H1 (cell line): ENCODE results near the gene NRXN2. TPM values are rescaled to one million over a fixed set of nuclear protein-coding genes. Genes with fewer than 3 reads are reported as not detected.

Experiments used
- CTCF ChIA-PET: fragments of 300-600 bp; sonication (Branson Sonifier 250); formaldehyde crosslinking; loops from one replicate; lab custom pipeline; 2021; ENCODE audit not compliant: partially characterized antibody; lab: Charles Lee
- POLR2A ChIA-PET: fragments of 300-600 bp; sonication (Branson Sonifier 250); formaldehyde crosslinking; loops from one replicate; lab custom pipeline; 2021; ENCODE audit warnings: inconsistent platforms; ENCODE audit not compliant: partially characterized antibody; lab: Charles Lee
- DNase-seq, 2 experiments: peaks; one replicate each; pipeline versions ENCODE4 v3.0.0 to v3.0.0-alpha.2; 2010 to 2022; ENCODE audit warnings: low spot score in 2 of 2, low read depth in 1 of 2, mixed read lengths in 1 of 2
- FAIRE-seq: peaks from 2 replicates; lab custom pipeline; 2011; peaks lifted over from hg19 to GRCh38; lab: Jason Lieb, UNC
- H2AFZ ChIP-seq: 2 replicates; pipeline ENCODE4 v1.8.1; 2012; ENCODE audit warnings: low read length, inconsistent platforms
- H2AK5ac ChIP-seq: 2 replicates; pipeline ENCODE4 v1.6.1; 2013; ENCODE audit warnings: low read depth, low read length
- H2BK120ac ChIP-seq: replicated peaks from 2 replicates; pipeline ENCODE3; 2013; ENCODE audit warnings: low read depth, low read length, inconsistent platforms
- H2BK12ac ChIP-seq: 2 replicates; pipeline ENCODE4 v1.6.1; 2013; ENCODE audit warnings: low read depth, low read length
- H2BK15ac ChIP-seq: 2 replicates; pipeline ENCODE4 v1.6.1; 2013; ENCODE audit warnings: low read length
- H2BK20ac ChIP-seq: 2 replicates; pipeline ENCODE4 v1.6.1; 2013; ENCODE audit warnings: low read length
- H2BK5ac ChIP-seq: 2 replicates; pipeline ENCODE4 v1.6.1; 2013; ENCODE audit warnings: low read depth, low read length
- H3K14ac ChIP-seq: 2 replicates; pipeline ENCODE4 v1.6.1; 2013; ENCODE audit warnings: inconsistent platforms; ENCODE audit not compliant: insufficient read length
- H3K18ac ChIP-seq: 2 replicates; pipeline ENCODE4 v1.6.1; 2013; ENCODE audit warnings: low read length; ENCODE audit errors: extremely low read depth
- H3K23ac ChIP-seq: 2 replicates; pipeline ENCODE4 v1.6.1; 2013; ENCODE audit warnings: inconsistent platforms; ENCODE audit not compliant: insufficient read length
- H3K23me2 ChIP-seq: 2 replicates; pipeline ENCODE4 v1.6.1; 2013; ENCODE audit warnings: low read depth, low read length
- H3K27ac ChIP-seq: 2 replicates; pipeline ENCODE4 v1.6.1; 2011; ENCODE audit warnings: low read depth, low read length, inconsistent platforms
- H3K27me3 ChIP-seq, 4 experiments: replicated peaks in 1 of 4; 1 replicate in 1 of 4; 2 replicates in 3 of 4; pipeline versions ENCODE4 v1.6.1 to v1.8.1; 2011 to 2013; ENCODE audit warnings: low read length in 3 of 4, mild to moderate bottlenecking in 3 of 4, inconsistent platforms in 2 of 4, mixed read lengths in 2 of 4, moderate library complexity in 1 of 4; ENCODE audit not compliant: control insufficient read depth in 3 of 4, insufficient read depth in 3 of 4; ENCODE audit errors: extremely low read depth in 1 of 4
- H3K36me3 ChIP-seq, 4 experiments: 2 replicates each; pipeline versions ENCODE4 v1.6.1 to v1.8.1; 2011 to 2013; ENCODE audit warnings: mild to moderate bottlenecking in 4 of 4, low read length in 3 of 4, moderate library complexity in 2 of 4, control low read depth in 1 of 4, inconsistent platforms in 1 of 4; ENCODE audit not compliant: insufficient read depth in 4 of 4, control insufficient read depth in 2 of 4
- H3K4ac ChIP-seq: replicated peaks from 2 replicates; pipeline ENCODE3; 2013; ENCODE audit warnings: low read length, low read depth, mixed read lengths, inconsistent platforms; ENCODE audit not compliant: insufficient read length
- H3K4me1 ChIP-seq, 4 experiments: replicated peaks in 1 of 4; 1 replicate in 1 of 4; 2 replicates in 3 of 4; pipeline versions ENCODE4 v1.6.1 to v1.8.1; 2011 to 2013; ENCODE audit warnings: low read length in 3 of 4, inconsistent platforms in 2 of 4, mixed read lengths in 1 of 4; ENCODE audit not compliant: insufficient read depth in 4 of 4, control insufficient read depth in 3 of 4
- H3K4me2 ChIP-seq, 2 experiments: 2 replicates each; pipeline versions ENCODE4 v1.6.1 to v1.8.1; 2011 to 2013; ENCODE audit warnings: low read depth in 2 of 2, low read length in 2 of 2, control low read depth in 1 of 2, inconsistent platforms in 1 of 2, mild to moderate bottlenecking in 1 of 2; ENCODE audit not compliant: insufficient read depth in 1 of 2
- H3K4me3 ChIP-seq, 4 experiments: fragments of 200-600, 300-600 bp in 1 of 4; sonication (generic), shearing (Covaris generic), sonication (Bioruptor Twin) in 1 of 4; 2 replicates each; pipeline versions ENCODE4 v1.5.1 to v1.8.1; 2011 to 2016; ENCODE audit warnings: low read length in 4 of 4, low read depth in 3 of 4, control low read depth in 2 of 4, inconsistent platforms in 2 of 4, mild to moderate bottlenecking in 2 of 4, mixed read lengths in 1 of 4, moderate library complexity in 1 of 4; ENCODE audit not compliant: insufficient read depth in 2 of 4; ENCODE audit errors: extremely low read depth in 1 of 4
- H3K56ac ChIP-seq: replicated peaks from 2 replicates; pipeline ENCODE3; 2013; ENCODE audit warnings: low read depth, mild to moderate bottlenecking, mixed read lengths, low read length, inconsistent platforms; ENCODE audit not compliant: insufficient read length
- H3K79me1 ChIP-seq: 2 replicates; pipeline ENCODE4 v1.6.1; 2013; ENCODE audit warnings: low read depth, low read length, control low read depth
- H3K79me2 ChIP-seq, 2 experiments: 2 replicates each; pipeline versions ENCODE4 v1.6.1 to v1.8.1; 2012 to 2013; ENCODE audit warnings: low read length in 2 of 2, mild to moderate bottlenecking in 2 of 2, inconsistent platforms in 1 of 2; ENCODE audit not compliant: insufficient read depth in 2 of 2, control insufficient read depth in 1 of 2
- H3K9ac ChIP-seq, 4 experiments: replicated peaks in 1 of 4; 1 replicate in 1 of 4; 2 replicates in 3 of 4; pipeline versions ENCODE4 v1.6.1 to v1.8.1; 2011 to 2013; ENCODE audit warnings: low read depth in 3 of 4, low read length in 3 of 4, control low read depth in 2 of 4, mild to moderate bottlenecking in 2 of 4, moderate library complexity in 2 of 4, inconsistent platforms in 1 of 4; ENCODE audit errors: extremely low read depth in 1 of 4
- H3K9me3 ChIP-seq, 2 experiments: 2 replicates each; pipeline versions ENCODE4 v1.6.1 to v1.8.1; 2012 to 2013; ENCODE audit warnings: mild to moderate bottlenecking in 2 of 2, moderate library complexity in 2 of 2, control low read depth in 1 of 2, inconsistent platforms in 1 of 2, low read depth in 1 of 2, low read length in 1 of 2, mixed read lengths in 1 of 2; ENCODE audit not compliant: insufficient read depth in 2 of 2
- H4K20me1 ChIP-seq, 2 experiments: replicated peaks in 1 of 2; 2 replicates each; pipeline versions ENCODE3 to v1.8.1; 2011 to 2013; ENCODE audit warnings: inconsistent platforms in 2 of 2, low read length in 2 of 2, mild to moderate bottlenecking in 1 of 2; ENCODE audit not compliant: insufficient read depth in 2 of 2, control insufficient read depth in 1 of 2
- H4K5ac ChIP-seq: 2 replicates; pipeline ENCODE4 v1.6.1; 2013; ENCODE audit warnings: low read length, low read depth, mixed read lengths, inconsistent platforms; ENCODE audit not compliant: insufficient read length
- H4K8ac ChIP-seq: 2 replicates; pipeline ENCODE4 v1.8.0; 2013; ENCODE audit warnings: mild to moderate bottlenecking, moderate library complexity, low read length, inconsistent platforms; ENCODE audit not compliant: insufficient read depth; ENCODE audit errors: extremely low read depth
- H4K91ac ChIP-seq: replicated peaks from 2 replicates; pipeline ENCODE3; 2013; ENCODE audit warnings: low read length, mixed read lengths, inconsistent platforms; ENCODE audit not compliant: insufficient read length
- BRCA1 ChIP-seq: IDR thresholded peaks from 2 replicates; pipeline ENCODE4 v1.6.1; 2012; ENCODE audit warnings: low read depth, low read length, improper control_type of control experiment
- CEBPB ChIP-seq: IDR thresholded peaks from 2 replicates; pipeline ENCODE4 v1.6.1; 2012; ENCODE audit warnings: low read depth, low read length
- EP300 ChIP-seq, 2 experiments: IDR thresholded peaks; 1 replicate in 1 of 2; 2 replicates in 1 of 2; pipeline ENCODE4 v1.6.1; 2011 to 2012; ENCODE audit warnings: low read depth in 2 of 2, low read length in 2 of 2, mild to moderate bottlenecking in 2 of 2, borderline replicate concordance in 1 of 2, inconsistent platforms in 1 of 2, moderate library complexity in 1 of 2
- KDM4A ChIP-seq: IDR thresholded peaks from one replicate; pipeline ENCODE4 v1.7.1; 2012; ENCODE audit warnings: low read depth, mild to moderate bottlenecking, moderate library complexity, low read length, inconsistent platforms; ENCODE audit not compliant: severe bottlenecking
- SRF ChIP-seq: IDR thresholded peaks from 2 replicates; pipeline ENCODE4 v1.6.1; 2011; ENCODE audit warnings: mild to moderate bottlenecking, low read depth, low read length, moderate library complexity
- WGBS, 2 experiments: shearing (Covaris generic) in 1 of 2; methylation state at CpG; one replicate each; pipeline versions ENCODE4 v1.1.6 to v1.1.7; 2013 to 2015; ENCODE audit warnings: low lambda C conversion rate in 2 of 2, mixed read lengths in 2 of 2, inconsistent platforms in 1 of 2, low coverage in 1 of 2, missing lambda C conversion rate in 1 of 2; ENCODE audit not compliant: insufficient replicate concordance in 2 of 2, insufficient coverage in 1 of 2, insufficient read length in 1 of 2; ENCODE audit errors: extremely low coverage in 1 of 2, missing lambda C conversion rate in 1 of 2; 5-methylcytosine and 5-hydroxymethylcytosine counted together
- polyA plus RNA-seq, 7 experiments: library from polyadenylated mRNA; depleted of rRNA in 3 of 7; stranded (reverse) in 5 of 7; unstranded in 2 of 7; fragments of >200 nt in 5 of 7; fragments of 200-250 nt in 2 of 7; gene quantifications; 1 replicate in 5 of 7; 2 replicates in 1 of 7; 4 replicates in 1 of 7; pipeline versions ENCODE4 v1.2.1 to v1.2.3, GENCODE V29; 2011 to 2013; ENCODE audit warnings: missing spikeins in 2 of 7, mixed read lengths in 2 of 7
- total RNA-seq: library from RNA; stranded (reverse); fragmentation: NEBNext Ultra II Directional; extraction: Animal tissue kit (Norgen Biotek cat#: 25700); gene quantifications from 2 replicates; pipeline ENCODE4 v1.2.1, GENCODE V29; 2021

NRXN2 gene
- total and polyA plus RNA-seq, 2 of the 8 experiments (the other 6 are each of a cell fraction or from before 2014, with no cell fraction given), result 1.3 to 11.5 TPM

GRCh38 chr11:64620381-64620971 is 102.5 kb downstream of the NRXN2 start:
- H3K4me1 ChIP-seq, result peaks cover 0 to 15% (median 5%) of the 10 kb centered on the region in 4 experiments; a peak in 3 of 7 replicates
- H2BK5ac ChIP-seq, result 0 out of 2 replicates have a peak overlapping the region, but pooled peaks have one; percentile 63
- no peak overlapping the region for H2AK5ac ChIP-seq
- no peaks in the 10 kb centered on the region for H3K23me2 ChIP-seq
- TF ChIP-seq BRCA1 (no peak), EP300 (IDR thresholded peaks at IDR 0.05; ENCODE audit: borderline replicate concordance in 1 of 2, low read depth in 2 of 2, low read length in 2 of 2) (no peak), CEBPB (no peak), SRF (no peak), KDM4A (no peak)
- TF ChIP-seq, all 59 proteins: peak for 0
- Histone ChIP-seq H2BK20ac (no peak overlapping the region), H3K9me3 (no peaks in the 10 kb centered on the region), H3K4me2 (no peak overlapping the region), H3K36me3 (no peaks in the 10 kb centered on the region), H2BK15ac (no peak overlapping the region), H3K23ac (no peak overlapping the region), H3K79me2 (no peaks in the 10 kb centered on the region), H3K56ac (no peak overlapping the region), H2BK12ac (no peak overlapping the region), H3K14ac (no peak overlapping the region), H3K27me3 (no peaks in the 10 kb centered on the region), H4K5ac (no peak overlapping the region), H4K20me1 (no peaks in the 10 kb centered on the region), H3K4ac (no peak overlapping the region), H3K4me3 (no peak overlapping the region), H3K18ac (no peak overlapping the region; the same call in none of the 2 replicates), H3K9ac (no peak overlapping the region), H4K91ac (no peak overlapping the region), H3K79me1 (no peaks in the 10 kb centered on the region), H4K8ac (no peak overlapping the region), H3K27ac (no peak overlapping the region), H2AFZ (no peak overlapping the region), H2BK120ac (no peak overlapping the region)
- WGBS, 2 experiments, result 82% methylated on average over 13 of the region's 13 CpGs; no CpG with 5 or more reads in 1 of the 2 experiments
- ChIA-PET POLR2A (interaction anchor here (0.9 kb wide), 1 partner anchor 9 kb away, joined by 4 read pairs; no protein-coding TSS in a partner anchor), CTCF (interaction anchor here (0.7 to 4.4 kb wide), 7 partner anchors 10 to 146 kb away, joined by 3 to 19 read pairs (median 3); no protein-coding TSS in a partner anchor)
- DNase-seq (no peak), FAIRE-seq (no peak)
